GM12878 (cell line): Measurements from ENCODE around the gene ANKHD1. TPM values are rescaled to one million over a fixed set of nuclear protein-coding genes. Genes with fewer than 3 reads are reported as not detected.
A peak's percentile ranks its signal among the peaks of the same experiment; 100 is the strongest.

ENCODE experiments used
- ATF7 ChIP-seq: fragments of 450-650 bp; IDR thresholded peaks from 2 replicates; pipeline ENCODE4 v1.6.1; 2016; ENCODE audit warnings: low read depth, mild to moderate bottlenecking
- BCL11A ChIP-seq: IDR thresholded peaks from 2 replicates; pipeline ENCODE4 v1.6.1; 2011; ENCODE audit warnings: low read depth, low read length
- CBX5 ChIP-seq: sonication (generic); IDR thresholded peaks from 2 replicates; pipeline ENCODE4 v1.6.1; 2016; ENCODE audit warnings: low read depth, moderate library complexity, mild to moderate bottlenecking, inconsistent platforms
- EP300 ChIP-seq, 2 experiments: fragments of 150-350 bp in 1 of 2; IDR thresholded peaks; 2 replicates each; pipeline ENCODE4 v1.6.1; 2011 to 2012; ENCODE audit warnings: low read depth in 2 of 2, low read length in 2 of 2, borderline replicate concordance in 1 of 2, improper control_type of control experiment in 1 of 2, inconsistent platforms in 1 of 2; ENCODE audit not compliant: control insufficient read depth in 1 of 2
- JUND ChIP-seq: IDR thresholded peaks from 2 replicates; pipeline ENCODE4 v1.6.1; 2012; ENCODE audit warnings: low read depth, mild to moderate bottlenecking, low read length, improper control_type of control experiment, moderate library complexity
- SREBF1 ChIP-seq: IDR thresholded peaks from 2 replicates; pipeline ENCODE4 v1.6.1; 2012; ENCODE audit warnings: mild to moderate bottlenecking, low read length
- STAT3 ChIP-seq: IDR thresholded peaks from 2 replicates; pipeline ENCODE4 v1.6.1; 2011; ENCODE audit warnings: low read depth, low read length, improper control_type of control experiment
- TCF3 ChIP-seq: IDR thresholded peaks from 2 replicates; pipeline ENCODE4 v1.6.1; 2012; ENCODE audit warnings: low read depth, mild to moderate bottlenecking, low read length, borderline replicate concordance; ENCODE audit not compliant: insufficient read depth
- ZBTB40 ChIP-seq: fragments of 450-650 bp; IDR thresholded peaks from 2 replicates; pipeline ENCODE4 v1.6.1; 2016; ENCODE audit warnings: mild to moderate bottlenecking, moderate library complexity, borderline replicate concordance
- ZNF384 ChIP-seq: IDR thresholded peaks from 2 replicates; pipeline ENCODE4 v1.6.1; 2012; ENCODE audit warnings: low read depth, mild to moderate bottlenecking, low read length, improper control_type of control experiment, borderline replicate concordance
- polyA plus RNA-seq, 11 experiments: library from polyadenylated mRNA; depleted of rRNA in 4 of 11; unstranded in 6 of 11; stranded (reverse) in 5 of 11; fragments of >200 nt; fragmentation: Nextera tagmentation in 4 of 11; fragmentation: Illumina TruSeq in 1 of 11; extraction: Ambion mirVana in 4 of 11; extraction: Trizol in 1 of 11; gene quantifications; 1 replicate in 1 of 11; 2 replicates in 10 of 11; pipeline versions ENCODE4 v1.2.1 to v1.2.3, GENCODE V29; 2011 to 2016; ENCODE audit warnings: inconsistent platforms in 2 of 11, missing spikeins in 2 of 11, low read depth in 1 of 11
- total RNA-seq, 4 experiments: library from RNA; depleted of rRNA in 3 of 4; stranded (reverse); fragments of >200 nt in 3 of 4; fragmentation: Illumina TruSeq in 1 of 4; extraction: Trizol in 1 of 4; gene quantifications; 2 replicates each; pipeline versions ENCODE4 v1.2.1 to v1.2.3, GENCODE V29; 2013 to 2021
- TF ChIP-seq, protein P1 (sequence below): fragments of 450-650 bp; conservative IDR thresholded peaks from 2 replicates; pipeline ENCODE4 v1.6.1; 2017; ENCODE audit warnings: mild to moderate bottlenecking, moderate library complexity
- TF ChIP-seq, protein P2 (sequence below): fragments of 150-350 bp; IDR thresholded peaks from 2 replicates; pipeline ENCODE4 v1.6.1; 2014; ENCODE audit warnings: mild to moderate bottlenecking, low read depth, low read length
- TF ChIP-seq, protein P3 (sequence below), 3 experiments: IDR thresholded peaks in 2 of 3; conservative IDR thresholded peaks in 1 of 3; 2 replicates each; pipeline ENCODE4 v1.5.1; 2011; ENCODE audit warnings: low read depth in 3 of 3, low read length in 3 of 3, mild to moderate bottlenecking in 3 of 3, control low read depth in 2 of 3, moderate library complexity in 2 of 3, inconsistent platforms in 1 of 3, mixed read lengths in 1 of 3; ENCODE audit not compliant: control insufficient read depth in 2 of 3, insufficient read depth in 1 of 3; ENCODE audit errors: extremely low read depth in 1 of 3
- TF ChIP-seq, protein P4 (sequence below): fragments of 150-350 bp; IDR thresholded peaks from 2 replicates; pipeline ENCODE4 v1.6.1; 2016; ENCODE audit warnings: low read depth, low read length

Gene ANKHD1
- total and polyA plus RNA-seq, 10 of the 15 experiments (the other 5 are each of a cell fraction or from before 2014, with no cell fraction given) = 31.6 to 96.8 (median 74.3) TPM

DNA sequence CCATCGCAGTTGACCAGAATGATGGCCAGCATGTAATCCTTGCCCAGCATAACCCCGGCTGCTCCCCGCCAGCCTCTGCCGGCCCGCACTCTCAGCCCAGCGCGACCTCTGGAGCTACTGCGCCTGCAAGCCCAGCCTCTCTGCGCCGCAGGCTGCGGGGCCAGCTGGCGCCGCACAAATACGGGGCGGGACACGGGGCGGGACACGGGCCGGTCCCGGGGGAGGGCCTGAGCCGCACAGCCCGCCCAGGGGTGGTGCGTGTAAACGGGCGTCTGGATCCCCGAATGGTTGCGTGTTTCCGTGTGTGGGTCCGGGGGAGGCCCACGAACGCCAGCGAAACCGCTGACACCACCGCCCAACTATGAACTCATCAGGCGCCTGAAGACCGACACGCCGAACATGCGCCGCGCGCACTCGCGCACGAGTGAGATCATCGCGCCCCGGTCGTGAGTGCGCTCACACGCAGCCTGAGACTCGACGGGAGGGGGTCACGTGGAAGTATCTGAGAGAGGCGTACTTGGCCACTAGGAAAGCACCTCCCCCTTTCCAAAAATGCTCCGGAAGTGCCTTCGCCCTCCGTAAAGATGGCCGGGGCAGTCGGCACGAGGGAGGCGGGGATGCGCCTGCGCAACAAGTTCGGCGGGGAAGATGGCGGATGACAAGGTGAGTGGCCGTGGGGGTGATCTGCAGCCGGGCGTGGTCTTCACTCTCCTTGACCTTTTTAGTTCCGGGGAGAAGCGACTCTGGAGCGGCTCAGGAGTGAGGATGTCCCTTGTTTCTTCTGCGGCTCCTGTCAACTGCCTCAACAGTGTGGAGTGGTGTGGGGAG lies 162.8 kb downstream of the ANKHD1 start, which contains the start of the genes APBB3 and SLC35A4 (continued):
- TF ChIP-seq, protein P1, sequence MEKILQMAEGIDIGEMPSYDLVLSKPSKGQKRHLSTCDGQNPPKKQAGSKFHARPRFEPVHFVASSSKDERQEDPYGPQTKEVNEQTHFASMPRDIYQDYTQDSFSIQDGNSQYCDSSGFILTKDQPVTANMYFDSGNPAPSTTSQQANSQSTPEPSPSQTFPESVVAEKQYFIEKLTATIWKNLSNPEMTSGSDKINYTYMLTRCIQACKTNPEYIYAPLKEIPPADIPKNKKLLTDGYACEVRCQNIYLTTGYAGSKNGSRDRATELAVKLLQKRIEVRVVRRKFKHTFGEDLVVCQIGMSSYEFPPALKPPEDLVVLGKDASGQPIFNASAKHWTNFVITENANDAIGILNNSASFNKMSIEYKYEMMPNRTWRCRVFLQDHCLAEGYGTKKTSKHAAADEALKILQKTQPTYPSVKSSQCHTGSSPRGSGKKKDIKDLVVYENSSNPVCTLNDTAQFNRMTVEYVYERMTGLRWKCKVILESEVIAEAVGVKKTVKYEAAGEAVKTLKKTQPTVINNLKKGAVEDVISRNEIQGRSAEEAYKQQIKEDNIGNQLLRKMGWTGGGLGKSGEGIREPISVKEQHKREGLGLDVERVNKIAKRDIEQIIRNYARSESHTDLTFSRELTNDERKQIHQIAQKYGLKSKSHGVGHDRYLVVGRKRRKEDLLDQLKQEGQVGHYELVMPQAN = peak; percentile 61
- TF ChIP-seq ZBTB40 (peak; percentile 78; the same call in 1 of the 2 replicates), EP300 (IDR thresholded peaks at IDR 0.05; ENCODE audit: borderline replicate concordance in 1 of 2, control insufficient read depth in 1 of 2, low read depth in 2 of 2, low read length in 2 of 2) (no peak), STAT3 (no peak), BCL11A (no peak), TCF3 (peak; percentile 62), ZNF384 (no peak), JUND (peak; percentile 90), SREBF1 (no peak), CBX5 (no peak), ATF7 (peak; percentile 98)
- TF ChIP-seq, protein P2, sequence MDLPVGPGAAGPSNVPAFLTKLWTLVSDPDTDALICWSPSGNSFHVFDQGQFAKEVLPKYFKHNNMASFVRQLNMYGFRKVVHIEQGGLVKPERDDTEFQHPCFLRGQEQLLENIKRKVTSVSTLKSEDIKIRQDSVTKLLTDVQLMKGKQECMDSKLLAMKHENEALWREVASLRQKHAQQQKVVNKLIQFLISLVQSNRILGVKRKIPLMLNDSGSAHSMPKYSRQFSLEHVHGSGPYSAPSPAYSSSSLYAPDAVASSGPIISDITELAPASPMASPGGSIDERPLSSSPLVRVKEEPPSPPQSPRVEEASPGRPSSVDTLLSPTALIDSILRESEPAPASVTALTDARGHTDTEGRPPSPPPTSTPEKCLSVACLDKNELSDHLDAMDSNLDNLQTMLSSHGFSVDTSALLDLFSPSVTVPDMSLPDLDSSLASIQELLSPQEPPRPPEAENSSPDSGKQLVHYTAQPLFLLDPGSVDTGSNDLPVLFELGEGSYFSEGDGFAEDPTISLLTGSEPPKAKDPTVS = no peak
- TF ChIP-seq, protein P3, sequence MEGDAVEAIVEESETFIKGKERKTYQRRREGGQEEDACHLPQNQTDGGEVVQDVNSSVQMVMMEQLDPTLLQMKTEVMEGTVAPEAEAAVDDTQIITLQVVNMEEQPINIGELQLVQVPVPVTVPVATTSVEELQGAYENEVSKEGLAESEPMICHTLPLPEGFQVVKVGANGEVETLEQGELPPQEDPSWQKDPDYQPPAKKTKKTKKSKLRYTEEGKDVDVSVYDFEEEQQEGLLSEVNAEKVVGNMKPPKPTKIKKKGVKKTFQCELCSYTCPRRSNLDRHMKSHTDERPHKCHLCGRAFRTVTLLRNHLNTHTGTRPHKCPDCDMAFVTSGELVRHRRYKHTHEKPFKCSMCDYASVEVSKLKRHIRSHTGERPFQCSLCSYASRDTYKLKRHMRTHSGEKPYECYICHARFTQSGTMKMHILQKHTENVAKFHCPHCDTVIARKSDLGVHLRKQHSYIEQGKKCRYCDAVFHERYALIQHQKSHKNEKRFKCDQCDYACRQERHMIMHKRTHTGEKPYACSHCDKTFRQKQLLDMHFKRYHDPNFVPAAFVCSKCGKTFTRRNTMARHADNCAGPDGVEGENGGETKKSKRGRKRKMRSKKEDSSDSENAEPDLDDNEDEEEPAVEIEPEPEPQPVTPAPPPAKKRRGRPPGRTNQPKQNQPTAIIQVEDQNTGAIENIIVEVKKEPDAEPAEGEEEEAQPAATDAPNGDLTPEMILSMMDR (IDR thresholded peaks at IDR 0.05 in 2 of 3, conservative IDR thresholded peaks at IDR 0.05 in 1 of 3; ENCODE audit: control insufficient read depth in 2 of 3, extremely low read depth in 1 of 3, insufficient read depth in 1 of 3, low read depth in 3 of 3, low read length in 3 of 3) = no peak
- TF ChIP-seq, protein P4, sequence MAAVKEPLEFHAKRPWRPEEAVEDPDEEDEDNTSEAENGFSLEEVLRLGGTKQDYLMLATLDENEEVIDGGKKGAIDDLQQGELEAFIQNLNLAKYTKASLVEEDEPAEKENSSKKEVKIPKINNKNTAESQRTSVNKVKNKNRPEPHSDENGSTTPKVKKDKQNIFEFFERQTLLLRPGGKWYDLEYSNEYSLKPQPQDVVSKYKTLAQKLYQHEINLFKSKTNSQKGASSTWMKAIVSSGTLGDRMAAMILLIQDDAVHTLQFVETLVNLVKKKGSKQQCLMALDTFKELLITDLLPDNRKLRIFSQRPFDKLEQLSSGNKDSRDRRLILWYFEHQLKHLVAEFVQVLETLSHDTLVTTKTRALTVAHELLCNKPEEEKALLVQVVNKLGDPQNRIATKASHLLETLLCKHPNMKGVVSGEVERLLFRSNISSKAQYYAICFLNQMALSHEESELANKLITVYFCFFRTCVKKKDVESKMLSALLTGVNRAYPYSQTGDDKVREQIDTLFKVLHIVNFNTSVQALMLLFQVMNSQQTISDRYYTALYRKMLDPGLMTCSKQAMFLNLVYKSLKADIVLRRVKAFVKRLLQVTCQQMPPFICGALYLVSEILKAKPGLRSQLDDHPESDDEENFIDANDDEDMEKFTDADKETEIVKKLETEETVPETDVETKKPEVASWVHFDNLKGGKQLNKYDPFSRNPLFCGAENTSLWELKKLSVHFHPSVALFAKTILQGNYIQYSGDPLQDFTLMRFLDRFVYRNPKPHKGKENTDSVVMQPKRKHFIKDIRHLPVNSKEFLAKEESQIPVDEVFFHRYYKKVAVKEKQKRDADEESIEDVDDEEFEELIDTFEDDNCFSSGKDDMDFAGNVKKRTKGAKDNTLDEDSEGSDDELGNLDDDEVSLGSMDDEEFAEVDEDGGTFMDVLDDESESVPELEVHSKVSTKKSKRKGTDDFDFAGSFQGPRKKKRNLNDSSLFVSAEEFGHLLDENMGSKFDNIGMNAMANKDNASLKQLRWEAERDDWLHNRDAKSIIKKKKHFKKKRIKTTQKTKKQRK = no peak
